Activated CD8-positive, alpha-beta memory T cell treated with anti-CD3 and anti-CD28 coated beads for 24 hours (primary cell): ENCODE measurements around the gene TIMM23.
A peak's percentile ranks its signal among the peaks of the same experiment; 100 is the strongest.
"Not testable (repeated sequence)": the region's sequence is repeated elsewhere in the genome, so short reads cannot be mapped to it uniquely, and the experiment has no call there.

Experiments used
- DNase-seq: peaks from one replicate; pipeline ENCODE4 v3.0.0-alpha.2; 2020

Gene TIMM23

GRCh38 chr10:45972106-45972812 is at the start of gene TIMM23:
Gene TIMM23, plus strand, starts transcription at chr10:45972489. Its CDS starts 136 bp downstream, at chr10:45972625.
- peak; percentile 95 for DNase-seq

GRCh38 chr10:45926790-45927189 is 45.5 kb upstream of the TIMM23 start:
- not testable (repeated sequence) for DNase-seq

GRCh38 chr10:45931305-45931704 is 41.0 kb upstream of the TIMM23 start:
- not testable (repeated sequence) for DNase-seq

- DNase-seq = not testable (repeated sequence)
These were observed 37.5 kb upstream of the TIMM23 start for GRCh38 chr10:45934788-45935187.

GRCh38 chr10:45939176-45939697 is 33.1 kb upstream of the TIMM23 start:
- DNase-seq = not testable (repeated sequence)

- not testable (repeated sequence) for DNase-seq
These were observed 31.1 kb upstream of the TIMM23 start for GRCh38 chr10:45941196-45941595.

- DNase-seq = not testable (repeated sequence)
These were observed 26.8 kb upstream of the TIMM23 start for GRCh38 chr10:45945476-45945875.

- DNase-seq = not testable (repeated sequence)
These were observed 24.9 kb upstream of the TIMM23 start for GRCh38 chr10:45947363-45947762.

GRCh38 chr10:45948801-45949200 is 23.5 kb upstream of the TIMM23 start:
- not testable (repeated sequence) for DNase-seq

- not testable (repeated sequence) for DNase-seq
These were observed 17.9 kb upstream of the TIMM23 start for GRCh38 chr10:45954367-45954766.

GRCh38 chr10:45956634-45957033 is 15.7 kb upstream of the TIMM23 start:
- not testable (repeated sequence) for DNase-seq

GRCh38 chr10:45957928-45958327 is 14.4 kb upstream of the TIMM23 start:
- DNase-seq = not testable (repeated sequence)

- not testable (repeated sequence) for DNase-seq
These were observed 9.4 kb upstream of the TIMM23 start for GRCh38 chr10:45962686-45963452.

GRCh38 chr10:45971019-45971418 is 1.3 kb upstream of the TIMM23 start:
- not testable (repeated sequence) for DNase-seq

GRCh38 chr10:45971742-45972105 is 565 bp upstream of the TIMM23 start:
- DNase-seq = not testable (repeated sequence)

- not testable (repeated sequence) for DNase-seq
These were observed 502 bp downstream of the TIMM23 start for GRCh38 chr10:45972813-45973169.

GRCh38 chr10:45974041-45974440 is 1.8 kb downstream of the TIMM23 start:
- DNase-seq = not testable (repeated sequence)

GRCh38 chr10:45978554-45978953 is 6.3 kb downstream of the TIMM23 start:
- not testable (repeated sequence) for DNase-seq

GRCh38 chr10:45981367-45981766 is 9.1 kb downstream of the TIMM23 start:
- DNase-seq = not testable (repeated sequence)

GRCh38 chr10:45983538-45984186 is 11.4 kb downstream of the TIMM23 start:
- not testable (repeated sequence) for DNase-seq

- not testable (repeated sequence) for DNase-seq
These were observed 12.2 kb downstream of the TIMM23 start for GRCh38 chr10:45984473-45984872.

GRCh38 chr10:45985590-45985989 is 13.3 kb downstream of the TIMM23 start:
- DNase-seq = not testable (repeated sequence)

- no peak for DNase-seq
These were observed 25.3 kb downstream of the TIMM23 start for GRCh38 chr10:45997557-45997956.
